ENCODE results near the gene BARHL2.

GRCh38 chr1:90687747-90688146, 29.4 kb downstream of the BARHL2 start:
- TF ChIP-seq CTCF (IDR thresholded peaks at IDR 0.05; ENCODE audit: low read depth, low read length) (no peak), EZH2phosphoT487 (IDR thresholded peaks at IDR 0.05; ENCODE audit: low read depth) (no peak)

Measured in OCI-LY3 (cell line).